ENCODE data around the gene SLC9A9. TPM values are rescaled to one million over a fixed set of nuclear protein-coding genes. Genes with fewer than 3 reads are reported as not detected.
A peak's percentile ranks its signal among the peaks of the same experiment; 100 is the strongest.

Gene SLC9A9
- total and polyA plus RNA-seq, 4 donors, result 12.0 to 39.7 (median 19.1) TPM

DNA sequence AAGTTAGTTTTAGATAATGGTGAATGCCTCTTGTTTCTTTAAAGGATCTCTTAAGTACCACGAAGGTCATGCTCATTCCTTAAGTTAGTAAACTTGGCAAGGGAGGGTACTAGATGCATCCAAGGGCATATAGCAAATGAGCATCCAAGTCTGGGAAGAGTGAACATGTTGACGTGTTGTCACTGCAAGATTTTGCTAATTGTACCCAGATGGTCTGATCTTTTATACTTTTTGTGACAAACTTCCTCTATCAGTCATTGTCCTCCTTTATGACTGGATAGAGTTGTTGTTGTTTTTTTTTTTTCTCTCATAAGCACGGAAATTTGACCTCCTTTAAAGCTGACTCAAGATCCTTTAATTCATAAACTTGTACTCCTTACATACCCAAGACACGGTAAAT is 607.4 kb downstream of the SLC9A9 start:
- H3K4me1 ChIP-seq (ENCODE audit: control insufficient read depth, insufficient read depth, low read length), result no peaks in the 10 kb centered on the region
- H3K36me3 ChIP-seq (ENCODE audit: control insufficient read depth, insufficient read depth, low read length), result no peaks in the 10 kb centered on the region
- H3K9me3 ChIP-seq (ENCODE audit: control insufficient read depth, insufficient read depth, low read length), result no peaks in the 10 kb centered on the region
- H3K4me3 ChIP-seq (ENCODE audit: low read depth, low read length), result no peak overlapping the region
- H3K27me3 ChIP-seq (ENCODE audit: control insufficient read depth, insufficient read depth, low read length), result no peaks in the 10 kb centered on the region
- no peak overlapping the region for H3K27ac ChIP-seq (ENCODE audit: low read depth, low read length)
- DNase-seq (ENCODE audit: low read depth in 4 of 6, low spot score in 6 of 6), result peak in 1 of 6 donors; percentile 10
- 82% methylated on average over 2 of the region's 4 CpGs for WGBS (ENCODE audit: insufficient coverage)

DNA sequence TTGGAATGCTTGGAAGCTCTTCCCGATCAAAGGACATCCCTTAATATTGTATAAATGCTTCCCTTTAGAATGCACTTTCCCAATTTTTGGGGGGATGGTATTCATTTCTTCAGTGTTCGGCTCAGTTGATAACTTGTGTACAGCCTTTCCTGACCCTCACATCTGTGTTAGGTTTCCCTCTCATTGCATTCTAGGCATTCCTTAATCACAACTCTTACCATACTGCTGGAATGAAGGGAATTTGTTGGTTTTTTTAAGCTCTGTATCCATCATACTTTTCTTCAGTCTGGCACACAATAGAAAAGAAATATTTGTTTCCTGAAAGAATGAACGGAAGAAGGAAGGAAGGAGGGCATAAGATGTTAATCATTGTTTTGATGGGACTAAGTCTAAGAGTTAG is 609.2 kb downstream of the SLC9A9 start:
- WGBS (ENCODE audit: insufficient coverage), result 100% methylated on average over 1 of the region's 3 CpGs
- H3K4me1 ChIP-seq (ENCODE audit: control insufficient read depth, insufficient read depth, low read length), result no peaks in the 10 kb centered on the region
- no peaks in the 10 kb centered on the region for H3K27me3 ChIP-seq (ENCODE audit: control insufficient read depth, insufficient read depth, low read length)
- no peak overlapping the region for H3K4me3 ChIP-seq (ENCODE audit: low read depth, low read length)
- no peaks in the 10 kb centered on the region for H3K9me3 ChIP-seq (ENCODE audit: control insufficient read depth, insufficient read depth, low read length)
- DNase-seq (ENCODE audit: low read depth in 4 of 6, low spot score in 6 of 6), result no peak
- H3K36me3 ChIP-seq (ENCODE audit: control insufficient read depth, insufficient read depth, low read length), result no peaks in the 10 kb centered on the region
- H3K27ac ChIP-seq (ENCODE audit: low read depth, low read length), result no peak overlapping the region

DNA sequence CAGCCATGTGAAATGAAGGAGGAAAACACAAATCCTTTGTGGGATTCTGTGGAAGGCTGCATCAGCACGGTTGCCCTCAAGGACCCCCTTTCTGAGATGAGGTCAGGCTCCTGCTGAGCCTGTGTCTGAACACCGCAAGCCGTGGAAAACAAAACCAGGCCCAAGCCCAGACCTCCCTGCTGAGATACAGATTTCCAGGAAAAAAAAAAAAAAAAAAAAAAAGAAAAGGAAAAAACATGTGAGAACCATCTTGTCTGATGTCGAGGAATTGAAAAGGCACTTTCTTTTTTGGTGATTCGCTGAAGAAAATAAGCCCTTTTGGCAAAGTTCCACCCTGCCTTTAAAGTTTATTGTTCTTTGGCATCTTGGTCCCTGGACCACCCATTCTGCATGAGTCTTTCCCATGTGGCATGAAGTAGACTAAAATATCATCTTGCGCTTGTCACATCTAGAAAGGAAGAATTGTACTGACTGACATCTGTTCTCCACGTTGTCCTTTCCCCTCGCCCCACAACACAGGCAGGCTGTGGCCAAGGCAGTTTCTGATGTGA is 611.1 kb downstream of the SLC9A9 start:
- 26% methylated on average over 4 of the region's 8 CpGs for WGBS (ENCODE audit: insufficient coverage)
- H3K4me3 ChIP-seq (ENCODE audit: low read depth, low read length), result no peak overlapping the region
- no peaks in the 10 kb centered on the region for H3K4me1 ChIP-seq (ENCODE audit: control insufficient read depth, insufficient read depth, low read length)
- peak in 2 of 6 donors; percentile 31 to 70 for DNase-seq (ENCODE audit: low read depth in 4 of 6, low spot score in 6 of 6)
- H3K36me3 ChIP-seq (ENCODE audit: control insufficient read depth, insufficient read depth, low read length), result no peaks in the 10 kb centered on the region
- H3K27ac ChIP-seq (ENCODE audit: low read depth, low read length), result no peak overlapping the region
- H3K9me3 ChIP-seq (ENCODE audit: control insufficient read depth, insufficient read depth, low read length), result no peaks in the 10 kb centered on the region
- H3K27me3 ChIP-seq (ENCODE audit: control insufficient read depth, insufficient read depth, low read length), result no peaks in the 10 kb centered on the region

DNA sequence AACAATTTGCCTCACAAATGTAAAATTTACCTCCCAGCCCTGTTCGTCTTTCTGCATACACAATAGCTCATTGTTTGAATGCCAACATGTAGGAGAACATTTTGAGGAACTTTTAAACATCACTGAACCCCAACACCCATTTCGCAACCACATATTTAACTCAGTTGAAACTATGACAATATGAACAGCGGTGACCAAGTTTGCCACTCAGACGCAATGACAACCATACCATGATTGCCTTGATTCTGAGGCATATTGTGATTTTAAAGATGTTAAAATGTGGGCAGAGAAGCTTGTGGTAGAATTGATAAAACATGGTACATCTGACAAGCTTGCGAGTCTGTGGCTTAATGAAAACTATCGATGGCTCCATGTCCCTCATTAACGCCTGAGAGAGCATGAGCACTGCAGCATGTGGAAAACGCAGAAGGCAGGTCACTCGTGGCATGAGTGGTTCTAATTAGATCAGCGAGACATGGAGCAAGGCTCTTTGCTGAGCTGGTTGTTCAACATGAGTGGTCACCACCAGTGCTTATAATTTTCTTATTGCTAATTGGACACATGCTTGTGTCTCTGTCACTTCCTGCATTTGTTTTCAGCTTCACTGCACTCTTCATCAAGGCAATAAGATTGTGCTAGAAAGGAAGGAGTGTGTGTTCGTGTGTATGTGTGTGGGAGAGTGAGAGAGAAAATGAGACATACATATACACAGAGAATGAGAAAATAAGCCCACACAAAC is 611.9 kb downstream of the SLC9A9 start:
- Histone ChIP-seq H3K9me3 (ENCODE audit: control insufficient read depth, insufficient read depth, low read length) (no peaks in the 10 kb centered on the region), H3K27me3 (ENCODE audit: control insufficient read depth, insufficient read depth, low read length) (no peaks in the 10 kb centered on the region), H3K27ac (ENCODE audit: low read depth, low read length) (no peak overlapping the region), H3K36me3 (ENCODE audit: control insufficient read depth, insufficient read depth, low read length) (no peaks in the 10 kb centered on the region), H3K4me3 (ENCODE audit: low read depth, low read length) (no peak overlapping the region), H3K4me1 (ENCODE audit: control insufficient read depth, insufficient read depth, low read length) (no peaks in the 10 kb centered on the region)
- peak in 1 of 6 donors; percentile 45 for DNase-seq (ENCODE audit: low read depth in 4 of 6, low spot score in 6 of 6)
- WGBS (ENCODE audit: insufficient coverage), result 51% methylated on average over 9 of the region's 11 CpGs

DNA sequence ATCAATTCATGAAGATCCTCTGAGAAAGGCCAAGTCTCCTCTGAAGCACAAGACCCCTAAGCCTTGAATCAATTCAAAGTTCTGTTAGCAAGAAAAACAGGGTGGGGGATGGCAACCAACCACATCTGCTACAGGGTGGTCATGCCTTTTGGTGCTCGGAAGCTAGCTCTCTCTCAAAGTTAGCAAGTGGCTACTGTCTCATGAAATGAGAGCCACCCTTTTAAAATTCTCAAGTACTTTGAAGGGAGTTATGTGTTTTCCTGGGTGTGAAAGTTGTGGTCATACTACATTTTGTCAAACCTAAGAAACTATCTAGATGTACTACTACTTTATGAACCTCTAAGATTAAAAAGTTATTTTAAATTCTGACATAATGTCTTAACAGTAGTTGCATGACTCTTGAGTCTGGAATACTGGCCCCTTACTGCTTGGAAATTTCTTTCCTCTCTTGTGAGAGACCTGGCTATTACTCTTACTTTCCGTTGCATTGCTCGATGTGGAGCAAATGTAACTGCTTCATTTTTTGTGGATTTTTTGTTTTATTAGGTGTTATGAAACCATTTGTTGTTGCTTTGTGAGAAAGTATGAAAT is 612.6 kb downstream of the SLC9A9 start:
- WGBS (ENCODE audit: insufficient coverage), result no CpG with 5 or more reads among the region's 3 CpGs

DNA sequence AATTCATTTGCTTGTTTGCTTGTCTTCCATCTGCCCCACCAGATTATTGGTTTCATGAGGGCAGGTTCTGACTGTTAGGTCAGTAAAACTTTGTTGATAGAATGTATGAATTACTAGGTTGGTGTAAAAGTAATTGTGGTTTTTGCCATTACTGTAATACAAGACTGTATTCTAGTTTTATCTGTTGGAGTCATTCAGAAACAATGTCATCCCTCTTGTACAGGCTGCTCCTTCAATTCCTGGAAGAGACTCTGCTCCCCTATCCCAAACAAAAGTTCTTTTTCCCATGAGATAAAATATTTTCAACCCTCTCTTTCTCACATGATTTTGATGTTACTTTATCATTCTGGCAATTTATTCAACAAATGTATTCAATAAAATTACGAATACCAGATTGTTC is 613.7 kb downstream of the SLC9A9 start:
- no CpG with 5 or more reads among the region's 1 CpG for WGBS (ENCODE audit: insufficient coverage)
- Histone ChIP-seq H3K36me3 (ENCODE audit: control insufficient read depth, insufficient read depth, low read length) (no peaks in the 10 kb centered on the region), H3K4me3 (ENCODE audit: low read depth, low read length) (no peak overlapping the region), H3K27me3 (ENCODE audit: control insufficient read depth, insufficient read depth, low read length) (no peaks in the 10 kb centered on the region), H3K4me1 (ENCODE audit: control insufficient read depth, insufficient read depth, low read length) (no peaks in the 10 kb centered on the region), H3K9me3 (ENCODE audit: control insufficient read depth, insufficient read depth, low read length) (no peaks in the 10 kb centered on the region), H3K27ac (ENCODE audit: low read depth, low read length) (no peak overlapping the region)
- no peak for DNase-seq (ENCODE audit: low read depth in 4 of 6, low spot score in 6 of 6)

More for the DNA sequence above, 612.6 kb downstream of the SLC9A9 start:
- Histone ChIP-seq H3K4me3 (ENCODE audit: low read depth, low read length) (no peak overlapping the region), H3K27me3 (ENCODE audit: control insufficient read depth, insufficient read depth, low read length) (no peaks in the 10 kb centered on the region), H3K9me3 (ENCODE audit: control insufficient read depth, insufficient read depth, low read length) (no peaks in the 10 kb centered on the region), H3K4me1 (ENCODE audit: control insufficient read depth, insufficient read depth, low read length) (no peaks in the 10 kb centered on the region), H3K36me3 (ENCODE audit: control insufficient read depth, insufficient read depth, low read length) (no peaks in the 10 kb centered on the region), H3K27ac (ENCODE audit: low read depth, low read length) (no peak overlapping the region)
- no peak for DNase-seq (ENCODE audit: low read depth in 4 of 6, low spot score in 6 of 6)

DNA sequence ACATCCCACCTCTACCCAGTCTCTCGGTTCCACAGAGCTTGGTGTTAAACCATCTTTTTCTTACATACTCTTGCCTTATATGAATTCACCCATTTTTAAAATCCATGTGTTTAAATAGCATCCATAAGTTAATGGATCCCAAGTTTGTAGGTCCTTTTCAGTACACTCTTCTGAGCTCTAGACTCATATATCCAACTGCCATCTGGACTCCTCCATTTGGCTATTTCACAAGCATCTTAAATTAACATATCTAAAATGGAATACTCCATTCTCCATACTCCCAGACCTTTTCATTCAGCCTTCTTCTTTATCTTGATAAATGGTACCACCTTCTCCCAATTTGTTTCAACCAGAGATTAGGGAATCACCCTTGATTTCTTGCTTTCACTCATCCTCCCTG is 615.3 kb downstream of the SLC9A9 start:
- Histone ChIP-seq H3K4me1 (ENCODE audit: control insufficient read depth, insufficient read depth, low read length) (no peaks in the 10 kb centered on the region), H3K27ac (ENCODE audit: low read depth, low read length) (no peak overlapping the region), H3K4me3 (ENCODE audit: low read depth, low read length) (no peak overlapping the region), H3K9me3 (ENCODE audit: control insufficient read depth, insufficient read depth, low read length) (no peaks in the 10 kb centered on the region), H3K27me3 (ENCODE audit: control insufficient read depth, insufficient read depth, low read length) (no peaks in the 10 kb centered on the region), H3K36me3 (ENCODE audit: control insufficient read depth, insufficient read depth, low read length) (no peaks in the 10 kb centered on the region)
- 70% methylated on average over 1 of the region's 1 CpG for WGBS (ENCODE audit: insufficient coverage)
- DNase-seq (ENCODE audit: low read depth in 4 of 6, low spot score in 6 of 6), result no peak

DNA sequence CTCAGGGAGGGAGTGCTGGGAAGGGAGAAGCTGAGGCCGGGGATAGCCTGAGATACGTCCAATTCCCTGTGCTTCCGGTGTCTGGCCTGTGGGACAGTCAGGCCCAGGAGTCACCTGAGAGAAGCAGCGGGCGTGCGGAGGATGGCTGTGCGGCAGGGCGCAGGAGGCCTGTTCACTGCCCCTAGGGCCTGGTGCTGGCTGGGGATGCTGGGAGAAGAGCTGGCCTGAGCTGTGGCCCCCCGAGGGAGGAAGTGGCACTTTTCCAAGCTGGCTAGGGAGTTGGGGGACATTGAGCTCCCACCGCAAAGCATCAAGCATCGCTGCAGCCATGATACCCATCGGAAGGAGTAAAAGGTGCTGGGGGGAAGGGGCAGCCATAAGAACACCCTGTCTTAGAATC is 619.9 kb downstream of the SLC9A9 start:
- 87% methylated on average over 12 of the region's 12 CpGs for WGBS (ENCODE audit: insufficient coverage)
- no peak overlapping the region for H3K4me3 ChIP-seq (ENCODE audit: low read depth, low read length)
- no peaks in the 10 kb centered on the region for H3K9me3 ChIP-seq (ENCODE audit: control insufficient read depth, insufficient read depth, low read length)
- H3K27me3 ChIP-seq (ENCODE audit: control insufficient read depth, insufficient read depth, low read length), result no peaks in the 10 kb centered on the region
- no peaks in the 10 kb centered on the region for H3K4me1 ChIP-seq (ENCODE audit: control insufficient read depth, insufficient read depth, low read length)
- H3K36me3 ChIP-seq (ENCODE audit: control insufficient read depth, insufficient read depth, low read length), result no peaks in the 10 kb centered on the region
- DNase-seq (ENCODE audit: low read depth in 4 of 6, low spot score in 6 of 6), result no peak
- H3K27ac ChIP-seq (ENCODE audit: low read depth, low read length), result no peak overlapping the region

DNA sequence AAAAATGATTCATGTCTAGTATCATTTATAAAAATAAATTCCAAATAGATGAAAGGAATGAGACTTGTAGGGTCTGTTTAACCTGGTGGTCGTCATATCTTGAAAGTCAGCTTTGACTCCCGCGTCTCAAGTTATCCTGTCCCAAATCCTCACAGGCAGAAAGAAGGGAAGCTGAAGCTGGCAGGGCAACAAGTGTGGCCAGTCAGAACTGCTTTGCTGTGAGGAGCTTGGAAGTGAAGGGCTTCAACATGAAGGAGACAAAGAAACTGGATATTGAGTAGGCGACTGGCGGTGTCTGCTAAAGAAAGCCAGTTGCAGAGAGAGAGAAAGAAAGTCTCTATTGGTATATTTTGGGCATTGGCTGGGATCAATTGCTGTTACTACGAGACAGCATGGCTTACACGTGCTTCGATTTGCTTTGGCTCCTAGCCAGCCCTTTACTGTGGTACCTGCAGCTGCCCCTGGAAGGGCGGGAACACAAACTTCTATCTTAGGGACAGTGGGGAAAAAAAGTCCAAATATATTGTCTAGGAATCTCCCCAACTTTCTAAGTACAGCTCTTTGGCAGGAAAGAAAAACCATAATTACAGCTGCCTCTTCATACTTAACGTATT is 621.5 kb downstream of the SLC9A9 start:
- no peak for DNase-seq (ENCODE audit: low read depth in 4 of 6, low spot score in 6 of 6)
- Histone ChIP-seq H3K4me1 (ENCODE audit: control insufficient read depth, insufficient read depth, low read length) (no peaks in the 10 kb centered on the region), H3K27me3 (ENCODE audit: control insufficient read depth, insufficient read depth, low read length) (no peaks in the 10 kb centered on the region), H3K27ac (ENCODE audit: low read depth, low read length) (no peak overlapping the region), H3K4me3 (ENCODE audit: low read depth, low read length) (no peak overlapping the region), H3K9me3 (ENCODE audit: control insufficient read depth, insufficient read depth, low read length) (no peaks in the 10 kb centered on the region), H3K36me3 (ENCODE audit: control insufficient read depth, insufficient read depth, low read length) (no peaks in the 10 kb centered on the region)
- WGBS (ENCODE audit: insufficient coverage), result 51% methylated on average over 7 of the region's 10 CpGs
